Tibial nerve (tissue), 4 donors: ENCODE data around the gene UBE2N. TPM values are rescaled to one million over a fixed set of nuclear protein-coding genes. Genes with fewer than 3 reads are reported as not detected.
"Not testable (repeated sequence)": the region's sequence is repeated elsewhere in the genome, so short reads cannot be mapped to it uniquely, and the experiment has no call there.

Source experiments
- DNase-seq, 2 donors: peaks; one replicate each; pipeline ENCODE4 v3.0.0-alpha.2; 2019; ENCODE audit warnings: low spot score in 2 of 2
- H3K27ac ChIP-seq, 4 donors: fragments of 200-600 bp; sonication (generic) in 3 of 4; one replicate each; pipeline ENCODE4 v1.5.1; 2017 to 2019; ENCODE audit warnings: mild to moderate bottlenecking in 1 of 4
- H3K27me3 ChIP-seq, 2 donors: fragments of 200-600 bp; sonication (generic) in 1 of 2; one replicate each; pipeline versions ENCODE4 v1.5.1 to v1.6.0; 2017 to 2019
- H3K36me3 ChIP-seq, 3 donors: fragments of 200-600 bp; sonication (generic); one replicate each; pipeline ENCODE4 v1.5.1; 2018 to 2019
- H3K4me1 ChIP-seq, 4 donors: fragments of 200-600 bp; sonication (generic) in 3 of 4; one replicate each; pipeline ENCODE4 v1.5.1; 2017 to 2019
- H3K4me3 ChIP-seq, 4 donors: fragments of 200-600 bp; sonication (generic) in 3 of 4; one replicate each; pipeline ENCODE4 v1.5.1; 2017 to 2019; ENCODE audit warnings: mild to moderate bottlenecking in 1 of 4, moderate library complexity in 1 of 4
- H3K9me3 ChIP-seq, 4 donors: fragments of 200-600 bp; sonication (generic) in 3 of 4; one replicate each; pipeline ENCODE4 v1.5.1; 2017 to 2019
- CTCF ChIP-seq, 5 experiments: fragments of 200-600 bp in 3 of 5; fragments of 450-650 bp in 2 of 5; sonication (generic) in 3 of 5; IDR thresholded peaks; one replicate each; pipeline ENCODE4 v1.5.1; 2016 to 2019; ENCODE audit warnings: antibody characterized with exemption in 5 of 5, mild to moderate bottlenecking in 3 of 5, moderate library complexity in 2 of 5
- EP300 ChIP-seq, 2 donors: sonication (generic); formaldehyde crosslinking; IDR thresholded peaks; one replicate each; pipeline ENCODE4 v1.6.1; 2017; ENCODE audit warnings: antibody characterized with exemption in 2 of 2, mild to moderate bottlenecking in 1 of 2
- POLR2A ChIP-seq, 2 donors: fragments of 450-650 bp; IDR thresholded peaks; one replicate each; pipeline ENCODE4 v1.6.1; 2017; ENCODE audit warnings: antibody characterized with exemption in 2 of 2, mild to moderate bottlenecking in 2 of 2, moderate library complexity in 2 of 2
- WGBS, 2 donors: methylation state at CpG; one replicate each; pipeline ENCODE4 v1.1.5; 2018; 5-methylcytosine and 5-hydroxymethylcytosine counted together
- total RNA-seq, 4 donors: library from RNA; depleted of rRNA; stranded (reverse); fragments of >200 nt; gene quantifications; one replicate each; pipeline ENCODE4 v1.1.0, GENCODE V29; 2016

UBE2N gene
- total RNA-seq, 4 donors from 2014 or later, result 20.8 to 31.0 (median 29.4) TPM

GRCh38 chr12:93419388-93420034 lies 22.2 kb downstream of the UBE2N start:
- Histone ChIP-seq H3K4me1 (peaks cover 0 to 64% (median 15%) of the 10 kb centered on the region in 4 donors), H3K4me3 (no peak overlapping the region), H3K27me3 (no peaks in the 10 kb centered on the region), H3K27ac (no peak overlapping the region), H3K36me3 (no peaks in the 10 kb centered on the region), H3K9me3 (no peaks in the 10 kb centered on the region)
- no peak for DNase-seq
- WGBS, 2 donors, result 33 to 45% methylated on average over 1 of the region's 1 CpG
- TF ChIP-seq CTCF (IDR thresholded peaks at IDR 0.05), result peak; percentile 40 to 70 (median 56)
- TF ChIP-seq EP300 (IDR thresholded peaks at IDR 0.05), result no peak

DNA sequence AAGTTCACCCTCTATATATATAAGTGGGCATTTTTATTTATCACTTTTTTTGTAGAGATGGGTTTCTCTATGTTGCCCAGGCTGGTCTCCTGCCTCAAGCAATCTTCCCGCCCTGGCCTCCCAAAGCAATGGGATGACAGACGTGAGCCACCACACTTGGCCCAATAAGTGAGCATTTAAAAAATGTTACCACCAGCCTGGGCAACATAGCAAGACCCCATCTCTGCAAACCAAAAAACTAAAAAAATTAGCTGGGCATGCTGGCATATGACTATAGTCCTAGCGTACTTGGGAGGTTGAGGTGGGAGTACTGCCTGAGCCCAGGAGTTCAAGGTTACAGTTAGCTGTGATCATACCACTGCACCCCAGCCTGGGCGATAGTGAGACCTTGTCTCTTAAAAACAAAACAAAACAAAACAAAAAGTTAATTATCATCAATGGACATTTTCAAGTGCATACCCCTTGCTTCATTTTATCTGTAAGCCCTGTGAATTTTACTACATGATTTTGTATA lies 23.7 kb downstream of the UBE2N start:
- 92 to 97% methylated on average over 4 of the region's 4 CpGs for WGBS, 2 donors
- Histone ChIP-seq H3K27ac (no peak overlapping the region), H3K27me3 (no peaks in the 10 kb centered on the region), H3K4me1 (peaks cover 0 to 58% (median 12%) of the 10 kb centered on the region in 4 donors), H3K36me3 (no peaks in the 10 kb centered on the region), H3K4me3 (no peak overlapping the region), H3K9me3 (no peaks in the 10 kb centered on the region)
- TF ChIP-seq CTCF (IDR thresholded peaks at IDR 0.05) (no peak), EP300 (IDR thresholded peaks at IDR 0.05) (no peak), POLR2A (IDR thresholded peaks at IDR 0.05) (no peak)
- no peak for DNase-seq

DNA sequence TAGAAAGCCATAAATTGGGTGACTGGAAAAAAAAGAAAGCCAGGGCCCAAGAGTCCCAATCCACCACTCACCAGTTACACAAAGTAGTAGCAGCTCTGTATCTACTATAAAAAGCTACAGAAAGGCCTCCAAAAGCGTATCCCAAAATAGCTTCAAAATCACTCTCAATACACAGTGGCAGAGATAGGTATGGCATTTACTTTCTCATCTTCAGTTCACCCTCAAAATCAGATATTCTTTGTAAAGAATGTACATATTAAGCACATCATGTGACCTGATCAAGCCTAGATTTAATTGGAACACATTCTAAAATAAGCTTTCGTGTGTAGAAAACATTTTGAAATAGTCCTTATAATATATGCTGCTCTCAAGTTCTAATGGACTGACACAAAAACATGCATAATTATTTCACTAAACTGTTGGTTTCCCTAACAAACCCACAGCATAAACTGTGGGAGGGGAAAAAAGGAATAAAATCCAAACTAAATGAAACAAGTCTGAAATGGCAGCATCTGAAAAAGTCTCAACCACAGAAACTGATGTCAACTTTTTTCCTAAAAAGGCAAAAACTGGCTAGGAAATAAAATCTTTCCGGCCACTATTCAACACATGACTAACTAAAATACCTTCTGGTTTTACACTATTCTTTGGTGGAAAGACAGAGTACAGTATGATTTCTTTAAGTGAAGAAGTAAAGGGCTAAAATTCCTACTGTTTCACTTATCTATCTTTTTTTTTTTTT lies 25.9 kb downstream of the UBE2N start:
- no peak for TF ChIP-seq POLR2A (IDR thresholded peaks at IDR 0.05)
- no peak for TF ChIP-seq CTCF (IDR thresholded peaks at IDR 0.05)
- TF ChIP-seq EP300 (IDR thresholded peaks at IDR 0.05), result no peak
- Histone ChIP-seq H3K27me3 (no peaks in the 10 kb centered on the region), H3K4me3 (no peak overlapping the region), H3K27ac (peak overlapping the region in 1 of 4 donors; percentile 40), H3K36me3 (no peaks in the 10 kb centered on the region), H3K9me3 (no peaks in the 10 kb centered on the region), H3K4me1 (peaks cover 0 to 59% (median 12%) of the 10 kb centered on the region in 4 donors)
- 48 to 51% methylated on average over 3 of the region's 3 CpGs for WGBS, 2 donors
- no peak for DNase-seq

GRCh38 chr12:93413064-93413463 lies 28.7 kb downstream of the UBE2N start:
- H3K36me3 ChIP-seq, result peaks cover 0 to 14% (median 0%) of the 10 kb centered on the region in 3 donors
- no peaks in the 10 kb centered on the region for H3K27me3 ChIP-seq
- no peak overlapping the region for H3K27ac ChIP-seq
- WGBS, 2 donors, result 68 to 92% methylated on average over 3 of the region's 3 CpGs
- no peak for DNase-seq
- H3K4me3 ChIP-seq, result no peak overlapping the region
- TF ChIP-seq POLR2A (IDR thresholded peaks at IDR 0.05) (no peak), EP300 (IDR thresholded peaks at IDR 0.05) (no peak), CTCF (IDR thresholded peaks at IDR 0.05) (no peak)
- H3K4me1 ChIP-seq, result peaks cover 0 to 56% (median 12%) of the 10 kb centered on the region in 4 donors
- H3K9me3 ChIP-seq, result no peaks in the 10 kb centered on the region

DNA sequence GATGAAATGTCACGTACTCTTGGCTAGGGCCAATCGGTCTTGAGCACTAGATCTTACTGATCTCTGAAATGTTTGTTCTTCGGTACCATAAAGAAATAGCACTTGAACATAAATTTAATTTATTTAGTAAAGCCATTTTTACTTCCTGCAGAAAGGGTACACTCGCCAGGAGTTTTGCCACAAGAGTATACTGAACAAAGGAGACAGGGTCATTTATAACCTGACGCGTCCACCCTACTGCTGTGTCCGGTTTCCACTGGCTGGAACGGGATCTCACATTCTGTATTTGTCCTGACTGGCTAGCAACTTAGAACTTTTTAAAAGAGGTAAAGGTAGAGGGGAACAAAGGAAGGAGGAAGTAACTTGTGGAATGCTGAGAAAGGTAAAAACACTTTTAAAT lies 29.4 kb downstream of the UBE2N start:
- H3K4me1 ChIP-seq, result peaks cover 0 to 54% (median 12%) of the 10 kb centered on the region in 4 donors
- not testable (repeated sequence) for DNase-seq, H3K9me3 ChIP-seq, H3K27ac ChIP-seq, H3K4me3 ChIP-seq, H3K27me3 ChIP-seq
- H3K36me3 ChIP-seq, result peaks cover 0 to 17% (median 0%) of the 10 kb centered on the region in 3 donors
- WGBS, 2 donors, result 95 to 97% methylated on average over 8 of the region's 8 CpGs

DNA sequence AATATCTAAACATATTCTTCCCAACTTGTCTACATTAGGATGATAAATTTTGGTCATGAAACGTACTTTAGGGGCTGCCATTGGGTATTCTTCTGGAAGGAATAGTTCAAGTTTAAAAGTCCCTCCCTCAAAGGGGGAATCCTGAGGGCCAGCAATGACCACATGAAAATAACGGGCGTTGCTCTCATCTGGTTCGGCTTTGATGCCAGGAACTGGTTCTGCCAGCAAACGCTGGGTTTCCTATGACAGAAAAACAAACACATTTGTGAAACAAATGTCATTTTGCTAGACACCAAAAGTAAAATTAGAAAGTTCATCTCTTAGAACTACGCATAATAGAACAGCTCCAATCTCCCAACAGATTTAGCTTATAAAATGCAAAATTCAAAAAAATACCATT lies 30.7 kb downstream of the UBE2N start:
- WGBS, 2 donors, result 59 to 60% methylated on average over 6 of the region's 6 CpGs

DNA sequence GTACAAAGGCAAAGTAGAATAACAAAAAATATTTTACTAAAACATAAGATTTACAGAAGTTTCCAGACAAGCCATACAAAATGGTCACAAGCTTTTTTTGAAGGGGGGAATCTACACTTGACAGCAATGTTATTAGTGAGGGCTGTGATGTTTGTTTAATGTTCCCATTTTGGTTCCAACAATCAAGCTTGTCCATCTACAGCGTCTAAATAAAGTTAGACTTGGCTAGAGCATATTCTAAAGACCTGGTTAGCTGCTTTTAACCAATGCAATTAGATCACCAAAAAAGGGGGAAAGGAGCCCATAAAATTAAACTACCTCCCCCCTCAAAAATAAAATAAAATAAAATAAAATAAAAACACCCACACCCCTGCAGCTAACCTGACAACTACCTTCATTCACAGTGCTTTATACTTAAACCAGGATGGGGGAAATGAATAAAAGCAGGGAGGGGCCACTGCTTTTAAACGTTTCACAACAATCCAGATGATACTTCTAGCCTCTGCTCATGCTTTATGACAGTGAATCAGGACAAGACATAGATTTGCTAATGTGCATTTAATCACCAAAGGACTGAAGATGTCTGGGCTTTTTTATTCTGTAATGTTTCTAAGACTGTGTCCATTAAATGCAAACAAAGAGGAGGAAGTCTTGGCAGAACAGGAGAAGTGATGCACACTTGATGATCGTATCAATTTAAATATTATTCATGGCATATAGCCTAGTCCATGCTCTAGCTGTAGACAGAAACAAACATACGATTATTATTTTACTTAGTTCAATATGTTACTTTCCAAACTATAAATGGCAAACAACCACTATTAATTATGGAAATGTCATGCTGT lies 32.2 kb downstream of the UBE2N start:
- Histone ChIP-seq H3K4me1 (peaks cover 0 to 37% (median under 1%) of the 10 kb centered on the region in 4 donors), H3K36me3 (peaks cover 0 to 25% (median 0%) of the 10 kb centered on the region in 3 donors)
- H3K4me3 ChIP-seq, H3K27me3 ChIP-seq, H3K27ac ChIP-seq, DNase-seq, H3K9me3 ChIP-seq: not testable (repeated sequence)
- 49 to 50% methylated on average over 4 of the region's 4 CpGs for WGBS, 2 donors

More for the DNA sequence above, 30.7 kb downstream of the UBE2N start:
- Histone ChIP-seq H3K36me3 (peaks cover 0 to 25% (median 0%) of the 10 kb centered on the region in 3 donors), H3K4me1 (peaks cover 0 to 44% (median 10%) of the 10 kb centered on the region in 4 donors)
- not testable (repeated sequence) for DNase-seq, H3K27me3 ChIP-seq, H3K9me3 ChIP-seq, H3K27ac ChIP-seq, H3K4me3 ChIP-seq
